ENCODE results near the gene CEBPZOS. TPM values are rescaled to one million over a fixed set of nuclear protein-coding genes. Genes with fewer than 3 reads are reported as not detected.
A peak's percentile ranks its signal among the peaks of the same experiment; 100 is the strongest.
"Not testable (repeated sequence)": the region's sequence is repeated elsewhere in the genome, so short reads cannot be mapped to it uniquely, and the experiment has no call there.

Gene CEBPZOS
- total RNA-seq, 1 donor: 27.6 TPM

GRCh38 chr2:37223131-37223530 is 26.8 kb downstream of the CEBPZOS start:
- TF ChIP-seq, protein P1, sequence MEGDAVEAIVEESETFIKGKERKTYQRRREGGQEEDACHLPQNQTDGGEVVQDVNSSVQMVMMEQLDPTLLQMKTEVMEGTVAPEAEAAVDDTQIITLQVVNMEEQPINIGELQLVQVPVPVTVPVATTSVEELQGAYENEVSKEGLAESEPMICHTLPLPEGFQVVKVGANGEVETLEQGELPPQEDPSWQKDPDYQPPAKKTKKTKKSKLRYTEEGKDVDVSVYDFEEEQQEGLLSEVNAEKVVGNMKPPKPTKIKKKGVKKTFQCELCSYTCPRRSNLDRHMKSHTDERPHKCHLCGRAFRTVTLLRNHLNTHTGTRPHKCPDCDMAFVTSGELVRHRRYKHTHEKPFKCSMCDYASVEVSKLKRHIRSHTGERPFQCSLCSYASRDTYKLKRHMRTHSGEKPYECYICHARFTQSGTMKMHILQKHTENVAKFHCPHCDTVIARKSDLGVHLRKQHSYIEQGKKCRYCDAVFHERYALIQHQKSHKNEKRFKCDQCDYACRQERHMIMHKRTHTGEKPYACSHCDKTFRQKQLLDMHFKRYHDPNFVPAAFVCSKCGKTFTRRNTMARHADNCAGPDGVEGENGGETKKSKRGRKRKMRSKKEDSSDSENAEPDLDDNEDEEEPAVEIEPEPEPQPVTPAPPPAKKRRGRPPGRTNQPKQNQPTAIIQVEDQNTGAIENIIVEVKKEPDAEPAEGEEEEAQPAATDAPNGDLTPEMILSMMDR (IDR thresholded peaks at IDR 0.05; ENCODE audit: insufficient read depth, low read length): no peak
- H3K4me3 ChIP-seq (ENCODE audit: low read depth, low read length): no peak overlapping the region
- no peak for DNase-seq (ENCODE audit: low read depth)

DNA sequence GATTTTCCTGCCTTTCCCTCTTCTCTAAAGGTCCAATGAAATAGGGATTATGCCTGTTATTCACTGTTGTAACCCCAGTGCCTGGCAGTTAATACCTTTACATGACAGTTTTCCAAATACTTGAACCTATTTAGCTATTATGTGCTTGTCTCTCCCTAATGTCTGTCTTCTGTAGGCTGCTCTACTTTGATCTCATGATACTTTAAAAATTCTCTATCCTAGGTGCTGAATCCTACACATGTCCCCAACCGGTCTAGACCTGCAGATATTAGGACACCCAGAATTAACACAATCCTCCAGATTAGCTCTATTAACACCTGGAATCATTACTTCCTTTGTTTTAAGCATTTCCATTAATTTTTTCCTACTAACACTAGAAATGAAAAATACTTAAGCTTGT is 27.8 kb downstream of the CEBPZOS start:
- no peak overlapping the region for H3K4me3 ChIP-seq (ENCODE audit: low read depth, low read length)
- TF ChIP-seq, protein P1 (IDR thresholded peaks at IDR 0.05; ENCODE audit: insufficient read depth, low read length): no peak
- DNase-seq (ENCODE audit: low read depth): no peak

- H3K4me3 ChIP-seq (ENCODE audit: low read depth, low read length); DNase-seq (ENCODE audit: low read depth): not testable (repeated sequence)
Observed at GRCh38 chr2:37225129-37225528, 28.8 kb downstream of the CEBPZOS start.

GRCh38 chr2:37226863-37227262 is 30.6 kb downstream of the CEBPZOS start:
- DNase-seq (ENCODE audit: low read depth): no peak
- H3K4me3 ChIP-seq (ENCODE audit: low read depth, low read length): no peak overlapping the region

DNA sequence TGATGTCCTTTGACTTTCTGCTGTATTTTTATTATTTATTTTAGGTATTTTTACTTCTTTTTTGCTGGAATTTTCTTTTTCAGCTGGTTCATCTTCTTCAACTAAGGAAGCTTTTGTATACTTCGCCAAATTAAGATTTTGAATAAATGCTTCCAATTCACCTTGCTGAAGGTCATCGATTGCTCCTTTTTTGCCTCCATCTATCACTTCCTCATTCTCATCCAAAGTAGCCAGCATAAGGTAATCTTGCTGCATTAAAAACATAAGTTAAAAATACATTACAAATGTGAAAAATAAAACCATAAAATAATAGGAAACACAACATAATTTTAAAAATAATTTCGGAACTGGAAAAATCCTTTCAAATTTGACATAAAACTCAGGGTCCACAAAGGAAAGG is 32.5 kb downstream of the CEBPZOS start:
- DNase-seq (ENCODE audit: low read depth): no peak
- no peak overlapping the region for H3K4me3 ChIP-seq (ENCODE audit: low read depth, low read length)
- TF ChIP-seq, protein P1 (IDR thresholded peaks at IDR 0.05; ENCODE audit: insufficient read depth, low read length): no peak

More at GRCh38 chr2:37226863-37227262, 30.6 kb downstream of the CEBPZOS start:
- TF ChIP-seq, protein P1 (IDR thresholded peaks at IDR 0.05; ENCODE audit: insufficient read depth, low read length): no peak

- peak; percentile 6 for DNase-seq (ENCODE audit: low read depth)
- TF ChIP-seq, protein P1 (IDR thresholded peaks at IDR 0.05; ENCODE audit: insufficient read depth, low read length): no peak
- H3K4me3 ChIP-seq (ENCODE audit: low read depth, low read length): peak overlapping the region; percentile 98
Observed at GRCh38 chr2:37230581-37230980, 34.3 kb downstream of the CEBPZOS start.

GRCh38 chr2:37231241-37232130 is 35.2 kb downstream of the CEBPZOS start, which contains the start of the genes CEBPZ and NDUFAF7:
TSS of gene CEBPZ (minus strand) at chr2:37231596. CDS start at chr2:37231567, 29 bp downstream.
TSS of gene NDUFAF7 (plus strand) at chr2:37231658. CDS start at chr2:37231706, 48 bp downstream.
- peak within 1 kb of the TSS; percentile 98 for H3K4me3 ChIP-seq (ENCODE audit: low read depth, low read length)
- peak; percentile 91 for DNase-seq (ENCODE audit: low read depth)
- TF ChIP-seq, protein P1 (IDR thresholded peaks at IDR 0.05; ENCODE audit: insufficient read depth, low read length): no peak

Measured in fibroblast of the aortic adventitia (primary cell).